Cerebellar cortex (tissue), 1 donor: ENCODE data around the gene AIP.
"Not testable (repeated sequence)": the region's sequence is repeated elsewhere in the genome, so short reads cannot be mapped to it uniquely, and the experiment has no call there.

Source experiments
- DNase-seq: peaks from one replicate; pipeline ENCODE4 v3.0.0-alpha.2; 2015; ENCODE audit warnings: low spot score

The AIP gene

GRCh38 chr11:67507242-67507863, 24.5 kb downstream of the AIP start:
- DNase-seq: no peak

- peak; percentile 99 for DNase-seq
Measured at GRCh38 chr11:67507864-67508485, 25.1 kb downstream of the AIP start, which contains the start of gene CDK2AP2. Gene CDK2AP2 (minus strand): TSS chr11:67508162. CDS start chr11:67508082, 80 bp downstream.

DNA sequence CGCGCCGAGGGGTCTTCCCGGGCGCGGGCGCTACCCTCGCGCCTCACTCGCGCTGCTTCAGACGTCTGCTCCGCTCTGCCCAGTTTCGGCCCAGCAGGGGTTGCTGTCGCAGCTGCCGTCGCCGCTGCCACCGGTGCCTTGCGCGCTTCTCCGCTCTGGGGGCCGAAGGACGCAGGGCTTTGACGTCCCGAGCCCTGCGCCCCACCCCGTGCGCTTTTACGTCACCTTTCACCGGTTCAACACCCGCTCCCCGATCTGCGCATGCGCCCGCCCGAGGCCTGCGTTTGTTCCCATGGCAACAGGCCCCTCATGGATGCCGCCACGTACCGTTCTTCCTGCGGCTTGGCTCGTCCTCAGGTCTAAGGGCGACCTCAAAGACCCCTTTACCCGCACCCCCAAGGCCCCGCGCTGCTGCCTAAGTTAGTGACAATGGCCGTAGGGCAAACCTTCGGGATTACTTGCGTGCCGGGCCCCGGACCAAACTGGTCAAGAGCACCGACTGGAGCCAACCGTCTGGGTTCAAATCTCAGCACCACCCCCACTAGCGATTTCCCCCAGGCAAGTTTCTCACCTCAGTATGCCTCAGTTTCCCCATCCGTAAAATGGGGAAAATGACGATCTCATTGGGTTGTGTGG, 25.8 kb downstream of the AIP start:
- peak; percentile 98 for DNase-seq

DNA sequence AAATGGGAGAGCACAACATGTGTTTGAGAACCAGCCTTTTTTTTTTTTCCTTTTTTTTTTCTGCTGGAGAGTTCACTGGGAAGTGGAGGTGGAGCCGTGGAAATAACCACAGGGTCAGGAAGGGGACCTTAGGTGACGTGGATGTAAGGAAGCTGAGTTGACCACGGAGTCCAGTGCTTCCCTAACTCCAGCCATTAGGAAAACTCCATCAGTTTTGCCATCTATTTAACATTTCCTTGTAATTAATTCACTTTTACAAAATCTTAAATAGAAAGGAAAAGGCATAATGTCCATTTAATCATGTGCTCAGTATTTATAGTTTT, 27.2 kb downstream of the AIP start:
- no peak for DNase-seq

GRCh38 chr11:67511558-67511957, 28.7 kb downstream of the AIP start:
- DNase-seq: not testable (repeated sequence)

GRCh38 chr11:67514116-67514515, 31.3 kb downstream of the AIP start:
- no peak for DNase-seq

- DNase-seq: no peak
Measured at GRCh38 chr11:67516806-67517205, 34.0 kb downstream of the AIP start.

- DNase-seq: no peak
Measured at GRCh38 chr11:67517784-67518552, 35.1 kb downstream of the AIP start.

- DNase-seq: no peak
Measured at GRCh38 chr11:67519726-67520125, 36.9 kb downstream of the AIP start.

DNA sequence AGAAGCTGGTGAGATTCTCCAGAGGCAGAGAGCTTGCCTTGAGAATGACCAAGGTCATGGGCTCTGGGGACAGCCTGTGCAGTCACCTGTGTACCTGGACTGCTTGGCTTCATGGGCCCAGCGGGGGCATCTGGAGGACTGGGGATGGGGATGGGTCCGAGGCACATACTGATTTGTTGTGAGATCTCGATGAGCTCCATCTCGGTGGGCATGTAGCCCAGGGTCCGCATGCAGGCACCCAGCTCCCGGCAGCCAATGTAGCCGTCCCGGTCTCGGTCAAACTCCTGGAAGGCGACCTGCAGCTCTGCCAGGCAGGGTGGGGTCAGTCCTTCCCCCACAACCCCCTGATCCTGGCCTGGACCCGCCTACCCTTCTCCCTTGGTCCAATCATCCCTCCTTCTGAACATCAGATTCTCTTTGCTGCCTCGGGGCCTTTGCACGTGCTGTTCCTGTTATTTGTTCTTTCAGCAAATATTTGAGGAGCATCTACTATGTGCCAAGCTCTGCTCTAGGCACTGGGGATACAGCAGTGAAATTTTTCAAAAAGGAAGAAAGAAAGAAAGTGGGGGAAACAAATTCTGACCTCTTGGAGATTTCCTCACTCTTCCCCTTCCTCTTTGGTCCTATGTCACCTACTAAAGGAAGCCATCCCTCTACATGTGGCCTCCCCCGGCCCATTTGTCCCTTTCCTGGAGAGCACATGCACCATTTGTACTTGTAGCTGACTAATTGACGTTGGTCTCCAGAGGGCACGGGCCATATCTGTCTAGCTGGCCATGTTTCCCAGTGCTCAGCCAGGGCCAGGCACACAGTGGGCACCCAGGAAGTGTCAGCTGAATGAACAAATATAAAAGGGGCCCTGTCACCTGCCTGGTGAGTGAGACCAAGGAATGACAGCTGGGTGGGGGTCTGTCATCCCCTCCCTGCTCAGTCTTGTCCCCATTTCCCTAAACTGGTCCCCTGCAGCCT, 38.3 kb downstream of the AIP start:
- DNase-seq: no peak

DNA sequence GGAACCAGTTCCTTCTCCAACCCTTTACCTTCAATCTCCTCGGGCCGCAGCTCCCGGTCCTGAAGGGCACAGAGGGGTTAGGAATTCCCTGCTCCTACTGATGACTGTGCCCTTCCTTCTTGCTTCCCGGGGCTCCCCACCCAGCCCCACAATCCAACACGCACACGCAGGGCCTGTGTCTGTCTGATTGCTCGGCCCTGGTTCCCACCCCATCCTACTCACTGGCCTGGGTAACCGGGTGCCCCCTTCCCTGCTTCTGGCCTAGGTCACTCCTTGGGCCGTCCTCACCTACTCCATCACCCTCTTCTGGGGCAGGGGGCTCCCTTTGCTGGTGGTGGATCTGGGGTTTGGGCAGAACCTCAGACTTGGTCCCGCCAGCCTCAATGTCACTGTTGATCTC, 39.1 kb downstream of the AIP start:
- no peak for DNase-seq

GRCh38 chr11:67522338-67522737, 39.5 kb downstream of the AIP start:
- DNase-seq: no peak

- DNase-seq: no peak
Measured at GRCh38 chr11:67522844-67523555, 40.2 kb downstream of the AIP start, which contains the start of gene CABP2. Gene CABP2 (minus strand): TSS chr11:67523446. CDS start chr11:67523326, 120 bp downstream.

GRCh38 chr11:67523556-67524479, 41.0 kb downstream of the AIP start:
- DNase-seq: no peak

GRCh38 chr11:67524480-67524808, 41.6 kb downstream of the AIP start:
- DNase-seq: no peak

- DNase-seq: no peak
Measured at GRCh38 chr11:67525275-67525976, 42.6 kb downstream of the AIP start.

DNA sequence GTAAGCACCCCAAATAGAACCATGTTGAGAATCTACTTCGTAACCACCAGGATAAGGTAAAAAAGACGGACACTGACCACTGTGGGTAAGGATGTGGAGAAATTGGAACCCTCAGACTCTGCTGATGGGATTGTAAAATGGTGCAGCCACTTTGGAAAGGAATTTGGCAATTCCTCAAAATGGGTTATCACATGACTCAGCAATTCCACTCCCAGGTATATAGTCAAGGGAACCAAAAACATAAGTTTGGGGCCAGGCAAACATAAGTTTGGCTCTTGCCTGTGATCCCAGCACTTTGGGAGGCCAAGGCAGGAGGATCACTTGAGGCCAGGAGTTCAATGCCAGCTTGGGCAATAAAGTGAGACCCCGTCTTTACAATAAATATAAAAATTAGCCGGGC, 45.5 kb downstream of the AIP start:
- no peak for DNase-seq

DNA sequence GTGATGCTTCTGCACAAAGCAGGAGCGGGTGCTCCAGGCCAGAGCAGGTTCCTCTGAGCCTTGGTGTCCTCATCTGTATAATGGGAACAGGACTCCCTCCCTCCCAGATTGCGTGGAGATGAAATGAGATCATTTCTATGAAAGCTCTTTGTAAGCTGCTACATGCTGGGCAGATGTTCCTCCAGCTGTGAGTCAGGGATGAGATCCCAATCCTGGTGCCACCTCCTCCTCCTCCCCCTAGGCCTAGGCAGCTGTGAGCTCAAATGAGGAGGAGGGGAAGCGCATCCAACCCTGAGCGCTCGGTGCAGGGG, 47.4 kb downstream of the AIP start:
- no peak for DNase-seq

- DNase-seq: no peak
Measured at GRCh38 chr11:67532889-67533288, 50.1 kb downstream of the AIP start.
